ENCODE data around the gene SLC25A23.
"Not testable (repeated sequence)": the region's sequence is repeated elsewhere in the genome, so short reads cannot be mapped to it uniquely, and the experiment has no call there.

SLC25A23 gene

GRCh38 chr19:6402058-6402457 lies 57.5 kb downstream of the SLC25A23 start:
- DNase-seq (ENCODE audit: low read depth in 2 of 2) = no peak

- not testable (repeated sequence) for DNase-seq (ENCODE audit: low read depth in 2 of 2)
Measured at GRCh38 chr19:6400062-6400944, 59.3 kb downstream of the SLC25A23 start.

- no peak for DNase-seq (ENCODE audit: low read depth in 2 of 2)
Measured at GRCh38 chr19:6396305-6396704, 63.3 kb downstream of the SLC25A23 start.

GRCh38 chr19:6394831-6395230 lies 64.8 kb downstream of the SLC25A23 start:
- no peak for DNase-seq (ENCODE audit: low read depth in 2 of 2)

GRCh38 chr19:6393983-6394412 lies 65.6 kb downstream of the SLC25A23 start:
- no peak for DNase-seq (ENCODE audit: low read depth in 2 of 2)

GRCh38 chr19:6393074-6393982 lies 66.3 kb downstream of the SLC25A23 start, which contains the start of gene GTF2F1:
TSS of gene GTF2F1 (minus strand) at chr19:6393164. CDS start at chr19:6392995, 169 bp downstream.
- peak; percentile 94 to 96 for DNase-seq (ENCODE audit: low read depth in 2 of 2)

GRCh38 chr19:6392221-6393073 lies 67.1 kb downstream of the SLC25A23 start:
- DNase-seq (ENCODE audit: low read depth in 2 of 2) = no peak
